DOHH2 (cell line): Measurements from ENCODE around the gene WDR49.

Experiments used
- H3F3A ChIP-seq: fragments of 200-600 bp; sonication (generic), shearing (Covaris generic); 2 replicates; pipeline ENCODE4 v1.6.0; 2016; ENCODE audit warnings: antibody characterized with exemption, mild to moderate bottlenecking; ENCODE audit not compliant: control insufficient read depth, insufficient read depth
- H3K27ac ChIP-seq: fragments of 200-600 bp; sonication (generic); 2 replicates; pipeline ENCODE4 v1.5.1; 2014; ENCODE audit warnings: low read depth, mild to moderate bottlenecking, low read length, moderate library complexity
- H3K27me3 ChIP-seq: fragments of 200-600 bp; sonication (generic); 2 replicates; pipeline ENCODE4 v1.6.1; 2014; ENCODE audit warnings: mild to moderate bottlenecking, low read length, mixed read lengths; ENCODE audit not compliant: control insufficient read depth
- H3K36me3 ChIP-seq: fragments of 200-600 bp; sonication (generic); 2 replicates; pipeline ENCODE4 v1.6.1; 2014; ENCODE audit warnings: mild to moderate bottlenecking, low read length, moderate library complexity, mixed read lengths; ENCODE audit not compliant: control insufficient read depth
- H3K4me1 ChIP-seq: fragments of 200-600 bp; sonication (generic); 2 replicates; pipeline ENCODE4 v1.6.1; 2014; ENCODE audit warnings: mild to moderate bottlenecking, low read length, mixed read lengths; ENCODE audit not compliant: control insufficient read depth
- H3K4me2 ChIP-seq: fragments of 200-600 bp; sonication (generic); 2 replicates; pipeline ENCODE4 v1.6.0; 2014; ENCODE audit warnings: mild to moderate bottlenecking, low read length, moderate library complexity
- H3K4me3 ChIP-seq: fragments of 200-600 bp; sonication (generic); 2 replicates; pipeline ENCODE4 v1.5.1; 2014; ENCODE audit warnings: mild to moderate bottlenecking, low read length, mixed read lengths
- H3K79me2 ChIP-seq: fragments of 200-600 bp; sonication (generic); 2 replicates; pipeline ENCODE4 v1.6.1; 2014; ENCODE audit warnings: mild to moderate bottlenecking, low read length, mixed read lengths; ENCODE audit not compliant: control insufficient read depth
- H3K9me2 ChIP-seq: fragments of 200-600 bp; sonication (generic); replicated peaks from 2 replicates; pipeline ENCODE4 v1.6.1; 2014; ENCODE audit warnings: mild to moderate bottlenecking, low read length, mixed read lengths; ENCODE audit not compliant: control insufficient read depth
- H3K9me3 ChIP-seq: fragments of 200-600 bp; sonication (generic); 2 replicates; pipeline ENCODE4 v1.6.1; 2014; ENCODE audit warnings: antibody characterized with exemption, low read length, mixed read lengths; ENCODE audit not compliant: control insufficient read depth, insufficient read depth
- H4K20me1 ChIP-seq: fragments of 200-600 bp; sonication (generic); 2 replicates; pipeline ENCODE4 v1.6.0; 2014; ENCODE audit warnings: low read depth, mild to moderate bottlenecking, antibody characterized with exemption, low read length, moderate library complexity; ENCODE audit not compliant: control insufficient read depth, insufficient read depth
- EZH2phosphoT487 ChIP-seq: fragments of 200-600 bp; sonication (generic); IDR thresholded peaks from 2 replicates; pipeline ENCODE4 v1.6.1; 2017; ENCODE audit warnings: borderline replicate concordance, mild to moderate bottlenecking, antibody characterized with exemption, low read length, moderate library complexity, mixed read lengths
- TF ChIP-seq, protein P1 (sequence below): fragments of 200-600 bp; sonication (generic); IDR thresholded peaks from one replicate; pipeline ENCODE4 v1.5.1; 2014; ENCODE audit warnings: antibody characterized with exemption, mild to moderate bottlenecking, low read depth, low read length; ENCODE audit not compliant: poor library complexity, severe bottlenecking

WDR49 gene

GRCh38 chr3:167481164-167481563 is 172.6 kb downstream of the WDR49 start:
- H3K9me3 ChIP-seq = no peaks in the 10 kb centered on the region
- H3K4me1 ChIP-seq = no peaks in the 10 kb centered on the region
- no peaks in the 10 kb centered on the region for H4K20me1 ChIP-seq
- no peaks in the 10 kb centered on the region for H3F3A ChIP-seq
- H3K79me2 ChIP-seq = no peaks in the 10 kb centered on the region
- no peak overlapping the region for H3K4me2 ChIP-seq
- no peaks in the 10 kb centered on the region for H3K36me3 ChIP-seq
- H3K4me3 ChIP-seq = no peak overlapping the region
- TF ChIP-seq, protein P1, sequence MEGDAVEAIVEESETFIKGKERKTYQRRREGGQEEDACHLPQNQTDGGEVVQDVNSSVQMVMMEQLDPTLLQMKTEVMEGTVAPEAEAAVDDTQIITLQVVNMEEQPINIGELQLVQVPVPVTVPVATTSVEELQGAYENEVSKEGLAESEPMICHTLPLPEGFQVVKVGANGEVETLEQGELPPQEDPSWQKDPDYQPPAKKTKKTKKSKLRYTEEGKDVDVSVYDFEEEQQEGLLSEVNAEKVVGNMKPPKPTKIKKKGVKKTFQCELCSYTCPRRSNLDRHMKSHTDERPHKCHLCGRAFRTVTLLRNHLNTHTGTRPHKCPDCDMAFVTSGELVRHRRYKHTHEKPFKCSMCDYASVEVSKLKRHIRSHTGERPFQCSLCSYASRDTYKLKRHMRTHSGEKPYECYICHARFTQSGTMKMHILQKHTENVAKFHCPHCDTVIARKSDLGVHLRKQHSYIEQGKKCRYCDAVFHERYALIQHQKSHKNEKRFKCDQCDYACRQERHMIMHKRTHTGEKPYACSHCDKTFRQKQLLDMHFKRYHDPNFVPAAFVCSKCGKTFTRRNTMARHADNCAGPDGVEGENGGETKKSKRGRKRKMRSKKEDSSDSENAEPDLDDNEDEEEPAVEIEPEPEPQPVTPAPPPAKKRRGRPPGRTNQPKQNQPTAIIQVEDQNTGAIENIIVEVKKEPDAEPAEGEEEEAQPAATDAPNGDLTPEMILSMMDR = no peak
- no peak for TF ChIP-seq EZH2phosphoT487
- H3K9me2 ChIP-seq = no peaks in the 10 kb centered on the region
- H3K27me3 ChIP-seq = no peaks in the 10 kb centered on the region
- no peak overlapping the region for H3K27ac ChIP-seq

DNA sequence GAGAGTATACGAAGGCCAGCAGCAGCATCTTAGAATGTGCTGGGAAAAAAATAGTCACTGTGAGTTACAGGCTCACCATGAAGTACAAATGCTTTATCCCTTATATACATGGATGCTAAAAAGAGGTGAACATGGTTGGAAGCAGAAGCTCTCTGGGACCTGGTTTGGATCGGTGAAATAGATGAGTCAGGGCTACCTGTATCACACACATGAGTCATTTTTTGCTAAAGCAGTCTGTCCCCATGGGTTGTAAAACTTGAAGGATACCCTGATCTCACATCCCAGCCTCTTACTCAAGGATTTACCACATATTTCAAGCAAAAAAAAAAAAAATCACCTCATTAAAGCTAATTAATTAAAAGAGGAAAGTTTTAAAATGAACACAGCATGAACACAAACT is 173.0 kb downstream of the WDR49 start:
- H3K36me3 ChIP-seq = no peaks in the 10 kb centered on the region
- H3K9me3 ChIP-seq = no peaks in the 10 kb centered on the region
- H3F3A ChIP-seq = no peaks in the 10 kb centered on the region
- no peak overlapping the region for H3K27ac ChIP-seq
- H4K20me1 ChIP-seq = no peaks in the 10 kb centered on the region
- H3K4me2 ChIP-seq = no peak overlapping the region
- H3K27me3 ChIP-seq = no peaks in the 10 kb centered on the region
- H3K4me1 ChIP-seq = no peaks in the 10 kb centered on the region
- no peaks in the 10 kb centered on the region for H3K9me2 ChIP-seq
- H3K4me3 ChIP-seq = no peak overlapping the region
- TF ChIP-seq, protein P1 = no peak
- no peak for TF ChIP-seq EZH2phosphoT487
- no peaks in the 10 kb centered on the region for H3K79me2 ChIP-seq

DNA sequence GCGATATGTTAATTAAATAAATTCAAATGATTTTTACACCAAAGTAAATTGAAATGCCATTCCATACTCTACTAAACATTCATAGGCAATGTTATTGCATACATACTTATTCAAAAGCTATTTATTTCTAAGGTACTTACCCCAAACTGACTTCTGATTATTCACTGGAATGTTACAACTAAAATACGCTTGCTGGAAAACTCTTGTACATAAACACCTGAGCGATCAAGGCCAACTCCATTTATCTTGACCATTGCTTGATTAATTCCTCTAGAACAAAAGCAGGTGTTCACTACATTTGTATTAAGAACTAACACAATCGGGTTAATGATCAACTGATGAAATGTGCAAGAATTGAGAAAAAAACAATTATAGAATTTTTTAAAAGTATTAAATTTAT is 179.9 kb downstream of the WDR49 start, which contains the start of gene SERPINI2:
SERPINI2 (minus strand) TSS at position 180 of the 400 bp plus-strand sequence. CDS start 2,208 bp downstream, outside the sequence.
- H3K79me2 ChIP-seq = no peaks in the 10 kb centered on the region
- H3K36me3 ChIP-seq = no peaks in the 10 kb centered on the region
- no peaks in the 10 kb centered on the region for H3F3A ChIP-seq
- H3K27ac ChIP-seq = no peak within 1 kb of the TSS
- H3K27me3 ChIP-seq = no peaks in the 10 kb centered on the region
- no peaks in the 10 kb centered on the region for H3K9me3 ChIP-seq
- no peaks in the 10 kb centered on the region for H4K20me1 ChIP-seq
- no peak within 1 kb of the TSS for H3K4me3 ChIP-seq
- H3K9me2 ChIP-seq = no peaks in the 10 kb centered on the region
- TF ChIP-seq, protein P1 = no peak
- TF ChIP-seq EZH2phosphoT487 = no peak
- no peaks in the 10 kb centered on the region for H3K4me1 ChIP-seq
- H3K4me2 ChIP-seq = no peak within 1 kb of the TSS
